H1 (cell line): ENCODE measurements around the gene CTNND2. TPM values are rescaled to one million over a fixed set of nuclear protein-coding genes. Genes with fewer than 3 reads are reported as not detected.

Experiments
- CTCF ChIA-PET: fragments of 300-600 bp; sonication (Branson Sonifier 250); formaldehyde crosslinking; loops from one replicate; lab custom pipeline; 2021; ENCODE audit not compliant: partially characterized antibody; lab: Charles Lee
- POLR2A ChIA-PET: fragments of 300-600 bp; sonication (Branson Sonifier 250); formaldehyde crosslinking; loops from one replicate; lab custom pipeline; 2021; ENCODE audit warnings: inconsistent platforms; ENCODE audit not compliant: partially characterized antibody; lab: Charles Lee
- DNase-seq, 2 experiments: peaks; one replicate each; pipeline versions ENCODE4 v3.0.0 to v3.0.0-alpha.2; 2010 to 2022; ENCODE audit warnings: low spot score in 2 of 2, low read depth in 1 of 2, mixed read lengths in 1 of 2
- FAIRE-seq: peaks from 2 replicates; lab custom pipeline; 2011; peaks lifted over from hg19 to GRCh38; lab: Jason Lieb, UNC
- H2AFZ ChIP-seq: 2 replicates; pipeline ENCODE4 v1.8.1; 2012; ENCODE audit warnings: low read length, inconsistent platforms
- H2AK5ac ChIP-seq: 2 replicates; pipeline ENCODE4 v1.6.1; 2013; ENCODE audit warnings: low read depth, low read length
- H2BK120ac ChIP-seq: replicated peaks from 2 replicates; pipeline ENCODE3; 2013; ENCODE audit warnings: low read depth, low read length, inconsistent platforms
- H2BK12ac ChIP-seq: 2 replicates; pipeline ENCODE4 v1.6.1; 2013; ENCODE audit warnings: low read depth, low read length
- H2BK15ac ChIP-seq: 2 replicates; pipeline ENCODE4 v1.6.1; 2013; ENCODE audit warnings: low read length
- H2BK20ac ChIP-seq: 2 replicates; pipeline ENCODE4 v1.6.1; 2013; ENCODE audit warnings: low read length
- H2BK5ac ChIP-seq: 2 replicates; pipeline ENCODE4 v1.6.1; 2013; ENCODE audit warnings: low read depth, low read length
- H3K14ac ChIP-seq: 2 replicates; pipeline ENCODE4 v1.6.1; 2013; ENCODE audit warnings: inconsistent platforms; ENCODE audit not compliant: insufficient read length
- H3K18ac ChIP-seq: 2 replicates; pipeline ENCODE4 v1.6.1; 2013; ENCODE audit warnings: low read length; ENCODE audit errors: extremely low read depth
- H3K23ac ChIP-seq: 2 replicates; pipeline ENCODE4 v1.6.1; 2013; ENCODE audit warnings: inconsistent platforms; ENCODE audit not compliant: insufficient read length
- H3K23me2 ChIP-seq: 2 replicates; pipeline ENCODE4 v1.6.1; 2013; ENCODE audit warnings: low read depth, low read length
- H3K27ac ChIP-seq: 2 replicates; pipeline ENCODE4 v1.6.1; 2011; ENCODE audit warnings: low read depth, low read length, inconsistent platforms
- H3K27me3 ChIP-seq, 4 experiments: replicated peaks in 1 of 4; 1 replicate in 1 of 4; 2 replicates in 3 of 4; pipeline versions ENCODE4 v1.6.1 to v1.8.1; 2011 to 2013; ENCODE audit warnings: low read length in 3 of 4, mild to moderate bottlenecking in 3 of 4, inconsistent platforms in 2 of 4, mixed read lengths in 2 of 4, moderate library complexity in 1 of 4; ENCODE audit not compliant: control insufficient read depth in 3 of 4, insufficient read depth in 3 of 4; ENCODE audit errors: extremely low read depth in 1 of 4
- H3K36me3 ChIP-seq, 4 experiments: 2 replicates each; pipeline versions ENCODE4 v1.6.1 to v1.8.1; 2011 to 2013; ENCODE audit warnings: mild to moderate bottlenecking in 4 of 4, low read length in 3 of 4, moderate library complexity in 2 of 4, control low read depth in 1 of 4, inconsistent platforms in 1 of 4; ENCODE audit not compliant: insufficient read depth in 4 of 4, control insufficient read depth in 2 of 4
- H3K4ac ChIP-seq: replicated peaks from 2 replicates; pipeline ENCODE3; 2013; ENCODE audit warnings: low read length, low read depth, mixed read lengths, inconsistent platforms; ENCODE audit not compliant: insufficient read length
- H3K4me1 ChIP-seq, 4 experiments: replicated peaks in 1 of 4; 1 replicate in 1 of 4; 2 replicates in 3 of 4; pipeline versions ENCODE4 v1.6.1 to v1.8.1; 2011 to 2013; ENCODE audit warnings: low read length in 3 of 4, inconsistent platforms in 2 of 4, mixed read lengths in 1 of 4; ENCODE audit not compliant: insufficient read depth in 4 of 4, control insufficient read depth in 3 of 4
- H3K4me2 ChIP-seq, 2 experiments: 2 replicates each; pipeline versions ENCODE4 v1.6.1 to v1.8.1; 2011 to 2013; ENCODE audit warnings: low read depth in 2 of 2, low read length in 2 of 2, control low read depth in 1 of 2, inconsistent platforms in 1 of 2, mild to moderate bottlenecking in 1 of 2; ENCODE audit not compliant: insufficient read depth in 1 of 2
- H3K4me3 ChIP-seq, 4 experiments: fragments of 200-600, 300-600 bp in 1 of 4; sonication (generic), shearing (Covaris generic), sonication (Bioruptor Twin) in 1 of 4; 2 replicates each; pipeline versions ENCODE4 v1.5.1 to v1.8.1; 2011 to 2016; ENCODE audit warnings: low read length in 4 of 4, low read depth in 3 of 4, control low read depth in 2 of 4, inconsistent platforms in 2 of 4, mild to moderate bottlenecking in 2 of 4, mixed read lengths in 1 of 4, moderate library complexity in 1 of 4; ENCODE audit not compliant: insufficient read depth in 2 of 4; ENCODE audit errors: extremely low read depth in 1 of 4
- H3K56ac ChIP-seq: replicated peaks from 2 replicates; pipeline ENCODE3; 2013; ENCODE audit warnings: low read depth, mild to moderate bottlenecking, mixed read lengths, low read length, inconsistent platforms; ENCODE audit not compliant: insufficient read length
- H3K79me1 ChIP-seq: 2 replicates; pipeline ENCODE4 v1.6.1; 2013; ENCODE audit warnings: low read depth, low read length, control low read depth
- H3K79me2 ChIP-seq, 2 experiments: 2 replicates each; pipeline versions ENCODE4 v1.6.1 to v1.8.1; 2012 to 2013; ENCODE audit warnings: low read length in 2 of 2, mild to moderate bottlenecking in 2 of 2, inconsistent platforms in 1 of 2; ENCODE audit not compliant: insufficient read depth in 2 of 2, control insufficient read depth in 1 of 2
- H3K9ac ChIP-seq, 4 experiments: replicated peaks in 1 of 4; 1 replicate in 1 of 4; 2 replicates in 3 of 4; pipeline versions ENCODE4 v1.6.1 to v1.8.1; 2011 to 2013; ENCODE audit warnings: low read depth in 3 of 4, low read length in 3 of 4, control low read depth in 2 of 4, mild to moderate bottlenecking in 2 of 4, moderate library complexity in 2 of 4, inconsistent platforms in 1 of 4; ENCODE audit errors: extremely low read depth in 1 of 4
- H3K9me3 ChIP-seq, 2 experiments: 2 replicates each; pipeline versions ENCODE4 v1.6.1 to v1.8.1; 2012 to 2013; ENCODE audit warnings: mild to moderate bottlenecking in 2 of 2, moderate library complexity in 2 of 2, control low read depth in 1 of 2, inconsistent platforms in 1 of 2, low read depth in 1 of 2, low read length in 1 of 2, mixed read lengths in 1 of 2; ENCODE audit not compliant: insufficient read depth in 2 of 2
- H4K20me1 ChIP-seq, 2 experiments: replicated peaks in 1 of 2; 2 replicates each; pipeline versions ENCODE3 to v1.8.1; 2011 to 2013; ENCODE audit warnings: inconsistent platforms in 2 of 2, low read length in 2 of 2, mild to moderate bottlenecking in 1 of 2; ENCODE audit not compliant: insufficient read depth in 2 of 2, control insufficient read depth in 1 of 2
- H4K5ac ChIP-seq: 2 replicates; pipeline ENCODE4 v1.6.1; 2013; ENCODE audit warnings: low read length, low read depth, mixed read lengths, inconsistent platforms; ENCODE audit not compliant: insufficient read length
- H4K8ac ChIP-seq: 2 replicates; pipeline ENCODE4 v1.8.0; 2013; ENCODE audit warnings: mild to moderate bottlenecking, moderate library complexity, low read length, inconsistent platforms; ENCODE audit not compliant: insufficient read depth; ENCODE audit errors: extremely low read depth
- H4K91ac ChIP-seq: replicated peaks from 2 replicates; pipeline ENCODE3; 2013; ENCODE audit warnings: low read length, mixed read lengths, inconsistent platforms; ENCODE audit not compliant: insufficient read length
- MAFK ChIP-seq: IDR thresholded peaks from 2 replicates; pipeline ENCODE4 v1.6.1; 2012; ENCODE audit warnings: low read depth, mild to moderate bottlenecking, improper control_type of control experiment, low read length
- MAX ChIP-seq: IDR thresholded peaks from 2 replicates; pipeline ENCODE4 v1.6.1; 2012; ENCODE audit warnings: inconsistent platforms
- RAD21 ChIP-seq, 2 experiments: IDR thresholded peaks in 1 of 2; conservative IDR thresholded peaks in 1 of 2; 2 replicates each; pipeline ENCODE4 v1.6.1; 2011; ENCODE audit warnings: low read depth in 2 of 2, low read length in 2 of 2, improper control_type of control experiment in 1 of 2, inconsistent platforms in 1 of 2, mild to moderate bottlenecking in 1 of 2, moderate library complexity in 1 of 2
- RXRA ChIP-seq: IDR thresholded peaks from 2 replicates; pipeline ENCODE4 v1.6.1; 2011; ENCODE audit warnings: low read depth, mild to moderate bottlenecking, low read length, moderate library complexity; ENCODE audit not compliant: insufficient read depth
- SIX5 ChIP-seq: IDR thresholded peaks from 2 replicates; pipeline ENCODE4 v1.6.1; 2011; ENCODE audit warnings: mild to moderate bottlenecking, low read depth, low read length
- SRF ChIP-seq: IDR thresholded peaks from 2 replicates; pipeline ENCODE4 v1.6.1; 2011; ENCODE audit warnings: mild to moderate bottlenecking, low read depth, low read length, moderate library complexity
- SUZ12 ChIP-seq: fragments of 200-600 bp; sonication (generic); IDR thresholded peaks from 2 replicates; pipeline ENCODE4 v1.6.1; 2012; ENCODE audit warnings: mild to moderate bottlenecking, inconsistent platforms, low read length, moderate library complexity, mixed read lengths
- ZNF274 ChIP-seq: IDR thresholded peaks from 2 replicates; pipeline ENCODE4 v1.7.0; 2012; ENCODE audit warnings: low read length, borderline replicate concordance; ENCODE audit errors: extremely low read depth
- WGBS, 2 experiments: shearing (Covaris generic) in 1 of 2; methylation state at CpG; one replicate each; pipeline versions ENCODE4 v1.1.6 to v1.1.7; 2013 to 2015; ENCODE audit warnings: low lambda C conversion rate in 2 of 2, mixed read lengths in 2 of 2, inconsistent platforms in 1 of 2, low coverage in 1 of 2, missing lambda C conversion rate in 1 of 2; ENCODE audit not compliant: insufficient replicate concordance in 2 of 2, insufficient coverage in 1 of 2, insufficient read length in 1 of 2; ENCODE audit errors: extremely low coverage in 1 of 2, missing lambda C conversion rate in 1 of 2; 5-methylcytosine and 5-hydroxymethylcytosine counted together
- polyA plus RNA-seq, 7 experiments: library from polyadenylated mRNA; depleted of rRNA in 3 of 7; stranded (reverse) in 5 of 7; unstranded in 2 of 7; fragments of >200 nt in 5 of 7; fragments of 200-250 nt in 2 of 7; gene quantifications; 1 replicate in 5 of 7; 2 replicates in 1 of 7; 4 replicates in 1 of 7; pipeline versions ENCODE4 v1.2.1 to v1.2.3, GENCODE V29; 2011 to 2013; ENCODE audit warnings: missing spikeins in 2 of 7, mixed read lengths in 2 of 7
- total RNA-seq: library from RNA; stranded (reverse); fragmentation: NEBNext Ultra II Directional; extraction: Animal tissue kit (Norgen Biotek cat#: 25700); gene quantifications from 2 replicates; pipeline ENCODE4 v1.2.1, GENCODE V29; 2021

Gene CTNND2
- total and polyA plus RNA-seq, 2 of the 8 experiments (the other 6 are each of a cell fraction or from before 2014, with no cell fraction given), result 7.4 to 14.2 TPM

GRCh38 chr5:11511878-11512277 is 392.4 kb downstream of the CTNND2 start:
- no peak overlapping the region for H2BK5ac ChIP-seq
- no peaks in the 10 kb centered on the region for H3K23me2 ChIP-seq
- no peaks in the 10 kb centered on the region for H3K36me3 ChIP-seq
- H2BK15ac ChIP-seq, result no peak overlapping the region
- H3K23ac ChIP-seq, result no peak overlapping the region
- H3K14ac ChIP-seq, result no peak overlapping the region
- H4K20me1 ChIP-seq, result no peaks in the 10 kb centered on the region
- 86% methylated on average over 2 of the region's 2 CpGs; no CpG with 5 or more reads in 1 of the 2 experiments for WGBS, 2 experiments
- no peak overlapping the region for H2BK120ac ChIP-seq
- no peak overlapping the region for H2BK20ac ChIP-seq
- H4K91ac ChIP-seq, result no peak overlapping the region
- POLR2A ChIA-PET, result interaction anchor here (0.7 kb wide), 1 partner anchor 9 kb away, joined by 3 read pairs; no protein-coding TSS in a partner anchor
- no peak overlapping the region for H3K4me2 ChIP-seq
- H2AFZ ChIP-seq, result no peak overlapping the region
- H3K4ac ChIP-seq, result no peak overlapping the region
- H3K18ac ChIP-seq, result no peak overlapping the region
- no peak overlapping the region for H4K8ac ChIP-seq
- H3K79me1 ChIP-seq, result no peaks in the 10 kb centered on the region
- no peak overlapping the region for H3K9ac ChIP-seq
- H3K4me3 ChIP-seq, result no peak overlapping the region
- FAIRE-seq (no peak), DNase-seq (no peak)
- no peak overlapping the region for H2AK5ac ChIP-seq
- H3K56ac ChIP-seq, result no peak overlapping the region
- H2BK12ac ChIP-seq, result no peak overlapping the region
- CTCF ChIA-PET, result interaction anchor here (1.3 kb wide), 1 partner anchor 67 kb away, joined by 3 read pairs; no protein-coding TSS in a partner anchor
- H3K27ac ChIP-seq, result no peak overlapping the region
- no peak overlapping the region for H4K5ac ChIP-seq
- no peaks in the 10 kb centered on the region for H3K79me2 ChIP-seq
- H3K9me3 ChIP-seq, result no peaks in the 10 kb centered on the region
- H3K27me3 ChIP-seq, result no peaks in the 10 kb centered on the region
- H3K4me1 ChIP-seq, result peaks cover 0 to 3% (median 1%) of the 10 kb centered on the region in 4 experiments; a peak in 1 of 7 replicates
- no peak for TF ChIP-seq RXRA
- no peak for TF ChIP-seq MAX
- no peak for TF ChIP-seq SIX5
- no peak for TF ChIP-seq SRF
- no peak for TF ChIP-seq RAD21 (IDR thresholded peaks at IDR 0.05 in 1 of 2, conservative IDR thresholded peaks at IDR 0.05 in 1 of 2; ENCODE audit: low read depth in 2 of 2, low read length in 2 of 2)
- TF ChIP-seq MAFK, result no peak
- TF ChIP-seq SUZ12, result no peak
- no peak for TF ChIP-seq ZNF274
